ENCODE results near the gene IGF2BP3.

The IGF2BP3 gene

GRCh38 chr7:23372611-23373010 lies 97.7 kb downstream of the IGF2BP3 start:
- DNase-seq: no peak

GRCh38 chr7:23371654-23372053 lies 98.6 kb downstream of the IGF2BP3 start:
- no peak for DNase-seq

GRCh38 chr7:23369695-23370404 lies 100.4 kb downstream of the IGF2BP3 start:
- DNase-seq: no peak

GRCh38 chr7:23369100-23369499 lies 101.2 kb downstream of the IGF2BP3 start:
- no peak for DNase-seq

GRCh38 chr7:23358152-23358674 lies 112.1 kb downstream of the IGF2BP3 start:
- DNase-seq: no peak

- DNase-seq: no peak
Observed at GRCh38 chr7:23357190-23358093, 112.8 kb downstream of the IGF2BP3 start.

- DNase-seq: no peak
Observed at GRCh38 chr7:23356726-23357125, 113.6 kb downstream of the IGF2BP3 start.

GRCh38 chr7:23356168-23356567 lies 114.1 kb downstream of the IGF2BP3 start:
- DNase-seq: no peak

- DNase-seq: no peak
Observed at GRCh38 chr7:23353172-23353571, 117.1 kb downstream of the IGF2BP3 start.

- no peak for DNase-seq
Observed at GRCh38 chr7:23350466-23350865, 119.8 kb downstream of the IGF2BP3 start.

GRCh38 chr7:23349484-23350157 lies 120.7 kb downstream of the IGF2BP3 start:
- no peak for DNase-seq

GRCh38 chr7:23347682-23348180 lies 122.6 kb downstream of the IGF2BP3 start:
- DNase-seq: no peak

GRCh38 chr7:23347033-23347681 lies 123.1 kb downstream of the IGF2BP3 start:
- no peak for DNase-seq

- DNase-seq: no peak
Observed at GRCh38 chr7:23346316-23346715, 124.0 kb downstream of the IGF2BP3 start.

- DNase-seq: no peak
Observed at GRCh38 chr7:23345601-23346000, 124.7 kb downstream of the IGF2BP3 start.

GRCh38 chr7:23343806-23344475 lies 126.3 kb downstream of the IGF2BP3 start:
- no peak for DNase-seq

- no peak for DNase-seq
Observed at GRCh38 chr7:23343102-23343501, 127.2 kb downstream of the IGF2BP3 start.

- DNase-seq: no peak
Observed at GRCh38 chr7:23341846-23342598, 128.3 kb downstream of the IGF2BP3 start.

- DNase-seq: no peak
Observed at GRCh38 chr7:23338863-23339262, 131.4 kb downstream of the IGF2BP3 start.

- no peak for DNase-seq
Observed at GRCh38 chr7:23338439-23338838, 131.9 kb downstream of the IGF2BP3 start.

- DNase-seq: no peak
Observed at GRCh38 chr7:23337374-23337773, 132.9 kb downstream of the IGF2BP3 start.
